GM12874 (cell line): Measurements from ENCODE around the gene ADSL.

Experiments
- TF ChIP-seq, protein P1 (sequence below): IDR thresholded peaks from 2 replicates; pipeline ENCODE4 v1.5.1; 2011; ENCODE audit warnings: low read depth, mild to moderate bottlenecking, control low read depth, low read length, moderate library complexity; ENCODE audit not compliant: insufficient read depth

ADSL gene

DNA sequence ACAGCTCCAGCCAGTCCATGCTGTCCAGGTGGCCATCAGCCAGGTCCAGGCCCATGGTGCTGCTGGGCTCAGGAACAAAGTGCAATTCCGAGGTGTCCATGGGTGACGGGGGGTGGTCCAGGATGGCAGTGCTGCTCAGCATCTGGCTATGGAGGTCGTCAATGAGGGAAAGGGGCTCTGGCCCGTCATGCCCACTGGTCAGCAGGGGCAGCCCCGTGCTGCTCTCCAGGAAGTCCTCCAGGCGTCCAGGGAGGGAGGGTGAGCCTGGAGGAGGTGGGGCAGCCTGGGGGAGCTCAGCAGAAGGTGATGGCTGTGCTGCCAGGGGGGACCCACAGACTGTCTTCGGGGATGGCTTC lies 65.2 kb downstream of the ADSL start:
- TF ChIP-seq, protein P1, sequence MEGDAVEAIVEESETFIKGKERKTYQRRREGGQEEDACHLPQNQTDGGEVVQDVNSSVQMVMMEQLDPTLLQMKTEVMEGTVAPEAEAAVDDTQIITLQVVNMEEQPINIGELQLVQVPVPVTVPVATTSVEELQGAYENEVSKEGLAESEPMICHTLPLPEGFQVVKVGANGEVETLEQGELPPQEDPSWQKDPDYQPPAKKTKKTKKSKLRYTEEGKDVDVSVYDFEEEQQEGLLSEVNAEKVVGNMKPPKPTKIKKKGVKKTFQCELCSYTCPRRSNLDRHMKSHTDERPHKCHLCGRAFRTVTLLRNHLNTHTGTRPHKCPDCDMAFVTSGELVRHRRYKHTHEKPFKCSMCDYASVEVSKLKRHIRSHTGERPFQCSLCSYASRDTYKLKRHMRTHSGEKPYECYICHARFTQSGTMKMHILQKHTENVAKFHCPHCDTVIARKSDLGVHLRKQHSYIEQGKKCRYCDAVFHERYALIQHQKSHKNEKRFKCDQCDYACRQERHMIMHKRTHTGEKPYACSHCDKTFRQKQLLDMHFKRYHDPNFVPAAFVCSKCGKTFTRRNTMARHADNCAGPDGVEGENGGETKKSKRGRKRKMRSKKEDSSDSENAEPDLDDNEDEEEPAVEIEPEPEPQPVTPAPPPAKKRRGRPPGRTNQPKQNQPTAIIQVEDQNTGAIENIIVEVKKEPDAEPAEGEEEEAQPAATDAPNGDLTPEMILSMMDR = no peak

DNA sequence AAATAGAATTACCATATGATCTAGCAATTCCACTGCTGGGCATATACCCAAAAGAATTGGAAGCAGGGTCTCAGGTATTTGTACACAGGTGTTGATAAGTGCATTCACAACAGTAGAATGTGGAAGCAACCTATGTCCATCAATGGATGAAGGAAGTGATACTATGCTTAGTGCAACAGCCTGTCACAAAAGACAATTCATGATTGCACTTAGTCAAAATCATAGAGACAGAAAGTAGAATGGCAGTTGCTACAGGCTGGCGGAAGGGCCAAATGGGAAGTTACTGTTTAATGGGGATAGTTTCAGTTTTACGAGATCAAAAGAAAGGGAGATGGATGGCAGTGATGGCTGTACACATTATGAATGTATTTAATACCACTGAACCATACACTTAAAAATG lies 66.1 kb downstream of the ADSL start:
- TF ChIP-seq, protein P1 = no peak

DNA sequence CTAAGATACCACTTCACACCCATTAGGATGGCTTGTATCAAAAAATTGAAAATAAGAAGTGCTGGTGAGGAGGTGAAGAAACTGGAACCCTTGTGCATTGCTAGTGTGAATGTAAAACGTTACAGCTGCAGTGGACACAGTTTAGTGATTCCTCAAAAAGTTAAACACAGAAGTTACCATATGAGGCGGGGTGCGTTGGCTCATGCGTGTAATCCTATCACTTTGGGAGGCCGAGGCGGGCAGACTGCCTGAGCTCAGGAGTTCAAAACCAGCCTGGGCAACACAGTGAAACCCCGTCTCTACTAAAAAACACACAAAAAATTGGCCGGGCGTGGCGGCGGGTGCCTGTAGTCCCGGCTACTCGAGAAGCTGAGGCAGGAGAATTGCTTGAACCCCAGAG lies 67.6 kb downstream of the ADSL start:
- TF ChIP-seq, protein P1 = no peak

DNA sequence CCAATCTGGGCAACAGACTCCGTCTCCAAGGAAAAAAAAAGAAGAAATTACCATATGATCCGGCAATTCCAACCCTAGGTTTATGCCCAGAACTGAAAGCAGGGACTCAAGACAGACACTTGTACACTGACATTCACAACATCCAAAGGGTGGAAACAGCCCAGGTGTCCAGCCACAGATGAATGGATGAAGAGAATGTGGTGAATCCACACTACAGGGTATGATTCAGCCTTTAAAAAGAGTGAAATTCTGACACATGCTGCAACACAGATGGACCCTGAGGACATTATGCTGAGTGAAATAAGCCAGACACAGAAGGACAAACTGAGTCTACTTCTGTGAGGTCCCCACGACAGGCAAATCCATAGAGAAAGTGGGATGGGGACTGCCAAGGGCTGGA lies 68.0 kb downstream of the ADSL start:
- TF ChIP-seq, protein P1 = no peak

DNA sequence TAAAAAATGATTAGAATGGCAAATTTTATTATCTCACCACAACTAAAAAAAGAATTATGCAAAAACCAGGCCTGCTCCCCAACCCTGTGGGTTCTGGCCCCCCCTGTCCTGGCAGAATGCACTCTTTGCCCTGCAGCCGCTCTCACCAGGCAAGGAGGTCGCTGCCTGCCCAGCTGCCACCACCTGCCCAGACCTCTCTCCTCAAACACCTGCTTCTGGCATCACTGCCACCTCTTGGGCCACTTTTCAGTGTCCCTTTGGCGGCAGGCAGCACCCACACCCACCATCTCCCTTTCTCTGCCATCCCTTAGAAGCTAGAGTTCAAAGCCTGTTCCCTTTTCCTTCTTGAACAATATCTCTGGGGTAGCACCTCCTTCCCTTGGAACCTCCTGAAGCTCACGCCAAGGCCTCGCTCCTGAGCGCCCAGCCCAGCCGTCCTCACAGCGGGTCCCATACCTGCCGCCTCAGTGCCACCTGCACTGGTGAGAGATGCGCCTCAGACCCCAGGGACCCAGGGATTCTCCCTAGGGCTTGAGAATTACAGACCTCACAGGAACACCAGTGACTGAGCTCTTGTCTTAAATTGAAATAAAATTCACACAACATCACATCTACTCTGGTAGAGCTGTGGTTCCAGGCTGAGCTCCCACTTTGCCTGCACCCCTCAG lies 68.7 kb downstream of the ADSL start:
- TF ChIP-seq, protein P1 = no peak

DNA sequence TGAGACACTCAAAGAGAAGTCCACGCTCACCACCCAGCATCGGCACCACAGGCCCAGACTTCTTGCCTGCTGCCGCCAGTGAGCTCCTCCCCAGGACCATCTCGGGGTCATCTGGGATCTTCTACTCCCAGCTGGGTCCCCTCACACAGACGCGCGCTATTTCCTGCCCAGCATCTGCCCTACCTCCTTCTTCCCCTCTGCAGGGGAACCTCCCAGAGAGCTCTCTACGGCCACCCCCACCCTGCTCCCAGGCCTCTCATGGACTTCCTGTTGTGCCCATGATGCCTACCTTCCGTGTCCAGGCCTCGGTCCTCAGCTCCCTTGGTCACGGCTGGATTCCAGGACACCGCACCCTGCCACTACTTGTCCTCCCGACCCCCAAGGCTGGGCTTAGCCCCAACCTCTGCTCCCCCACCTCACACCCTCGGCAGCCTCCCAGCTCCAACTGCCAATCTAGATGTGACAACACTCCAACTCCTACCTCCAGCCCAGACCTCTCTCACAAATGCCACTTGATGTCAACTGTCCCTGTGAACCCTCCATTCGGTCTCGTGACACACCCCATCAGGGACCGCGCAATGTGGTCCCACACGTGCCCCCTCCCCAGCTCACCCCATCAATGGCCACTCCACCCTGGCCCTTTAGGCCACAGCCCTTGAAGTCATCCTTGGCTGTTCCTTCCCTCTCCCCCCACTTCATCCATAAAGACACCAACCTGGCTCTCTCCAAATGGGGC lies 69.4 kb downstream of the ADSL start:
- TF ChIP-seq, protein P1 = no peak

DNA sequence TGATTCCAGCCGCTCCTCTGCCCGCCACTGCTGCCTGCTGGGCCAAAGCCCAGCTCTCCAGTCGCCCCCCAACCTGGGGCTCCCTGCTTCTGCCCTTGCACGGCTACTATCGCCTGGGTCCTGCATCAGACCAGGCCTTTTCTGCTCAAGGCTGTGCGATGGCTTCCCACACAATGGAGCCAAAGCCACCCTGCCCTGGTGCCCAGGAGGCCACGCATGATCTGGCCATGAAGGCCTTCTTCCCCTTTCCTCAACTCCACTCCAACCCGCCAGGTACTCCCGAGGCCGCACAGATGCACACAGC lies 69.9 kb downstream of the ADSL start:
- TF ChIP-seq, protein P1 = no peak
